ENCODE data around the gene ARGLU1. TPM values are rescaled to one million over a fixed set of nuclear protein-coding genes. Genes with fewer than 3 reads are reported as not detected.

ARGLU1 gene
- total RNA-seq, 2 experiments from 2014 or later: 89.2 to 91.8 TPM

DNA sequence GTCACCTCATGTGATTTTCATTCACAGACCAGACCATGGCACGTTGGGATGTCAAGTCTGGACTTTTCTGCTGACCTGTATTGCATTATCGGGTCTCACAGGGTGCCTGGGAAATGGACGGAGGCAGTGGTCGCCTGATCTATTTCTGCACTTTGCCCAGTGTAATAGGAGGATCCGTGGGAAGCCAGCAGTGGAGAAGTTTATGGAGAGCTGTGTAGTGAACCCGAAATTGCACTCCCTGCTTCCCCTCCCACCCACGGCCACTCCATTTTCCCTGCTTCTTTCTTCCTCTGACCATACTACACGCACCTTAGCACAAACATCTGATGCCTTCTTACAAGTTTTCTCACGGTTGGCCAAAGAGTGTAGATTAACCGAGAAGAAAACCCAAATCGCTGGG, 49.4 kb downstream of the ARGLU1 start:
- ATAC-seq (no peak), DNase-seq (no peak)
- TF ChIP-seq, protein P1, sequence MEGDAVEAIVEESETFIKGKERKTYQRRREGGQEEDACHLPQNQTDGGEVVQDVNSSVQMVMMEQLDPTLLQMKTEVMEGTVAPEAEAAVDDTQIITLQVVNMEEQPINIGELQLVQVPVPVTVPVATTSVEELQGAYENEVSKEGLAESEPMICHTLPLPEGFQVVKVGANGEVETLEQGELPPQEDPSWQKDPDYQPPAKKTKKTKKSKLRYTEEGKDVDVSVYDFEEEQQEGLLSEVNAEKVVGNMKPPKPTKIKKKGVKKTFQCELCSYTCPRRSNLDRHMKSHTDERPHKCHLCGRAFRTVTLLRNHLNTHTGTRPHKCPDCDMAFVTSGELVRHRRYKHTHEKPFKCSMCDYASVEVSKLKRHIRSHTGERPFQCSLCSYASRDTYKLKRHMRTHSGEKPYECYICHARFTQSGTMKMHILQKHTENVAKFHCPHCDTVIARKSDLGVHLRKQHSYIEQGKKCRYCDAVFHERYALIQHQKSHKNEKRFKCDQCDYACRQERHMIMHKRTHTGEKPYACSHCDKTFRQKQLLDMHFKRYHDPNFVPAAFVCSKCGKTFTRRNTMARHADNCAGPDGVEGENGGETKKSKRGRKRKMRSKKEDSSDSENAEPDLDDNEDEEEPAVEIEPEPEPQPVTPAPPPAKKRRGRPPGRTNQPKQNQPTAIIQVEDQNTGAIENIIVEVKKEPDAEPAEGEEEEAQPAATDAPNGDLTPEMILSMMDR (IDR thresholded peaks at IDR 0.05): no peak
- POLR2A ChIA-PET: no interaction called here
- Mint-ChIP-seq H3K4me1 (ENCODE audit: low read depth) (no peaks in the 10 kb centered on the region), H3K36me3 (ENCODE audit: low read depth) (no peaks in the 10 kb centered on the region), H3K27me3 (peaks cover 24% of the 10 kb centered on the region), H3K9me3 (no peaks in the 10 kb centered on the region), H3K27ac (no peak overlapping the region), H3K4me3 (no peak overlapping the region)
- intact Hi-C loops (cut with micrococcal nuclease): no loop called here
- CTCF ChIA-PET: no interaction called here

DNA sequence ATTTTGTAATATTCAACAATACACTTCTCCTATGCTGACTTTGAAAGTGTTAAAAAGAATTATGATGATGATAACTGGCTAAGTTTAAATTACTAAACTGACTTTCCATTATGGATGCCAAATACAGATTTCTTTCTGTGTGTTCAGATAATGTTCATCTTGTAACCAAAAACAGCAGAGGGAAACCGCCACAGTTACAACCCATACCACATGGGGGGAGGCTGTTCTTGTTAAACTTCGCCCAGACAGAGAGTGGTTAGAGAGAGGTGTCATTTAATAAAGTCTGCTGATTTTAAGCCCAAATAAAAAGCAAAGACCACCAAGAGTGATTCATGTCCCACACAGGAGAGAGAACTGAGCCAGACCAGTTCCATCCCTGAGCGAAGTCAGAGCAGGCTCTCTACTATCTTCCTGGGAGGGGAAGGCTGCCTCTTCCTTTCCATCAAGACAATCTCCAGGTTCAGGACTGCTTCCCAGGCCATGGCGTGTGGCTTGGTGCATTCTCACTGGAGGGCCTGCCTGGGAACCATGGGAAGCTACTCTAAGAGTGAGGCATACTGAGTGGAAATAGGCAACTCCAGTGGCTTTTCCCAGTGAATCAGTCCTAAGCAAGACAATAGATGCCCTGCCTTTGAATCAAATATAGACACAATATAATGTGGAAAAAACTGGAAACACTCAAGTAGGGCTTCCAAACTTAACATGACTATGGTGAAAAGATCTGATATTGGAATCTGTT, 50.7 kb downstream of the ARGLU1 start:
- intact Hi-C loops (cut with micrococcal nuclease): no loop called here
- Mint-ChIP-seq H3K27ac (no peak overlapping the region), H3K27me3 (peaks cover 18% of the 10 kb centered on the region), H3K4me3 (no peak overlapping the region), H3K4me1 (ENCODE audit: low read depth) (no peaks in the 10 kb centered on the region), H3K36me3 (ENCODE audit: low read depth) (no peaks in the 10 kb centered on the region), H3K9me3 (no peaks in the 10 kb centered on the region)
- ChIA-PET POLR2A (no interaction called here), CTCF (no interaction called here)
- ATAC-seq (no peak), DNase-seq (no peak)
- TF ChIP-seq, protein P1 (IDR thresholded peaks at IDR 0.05): no peak

DNA sequence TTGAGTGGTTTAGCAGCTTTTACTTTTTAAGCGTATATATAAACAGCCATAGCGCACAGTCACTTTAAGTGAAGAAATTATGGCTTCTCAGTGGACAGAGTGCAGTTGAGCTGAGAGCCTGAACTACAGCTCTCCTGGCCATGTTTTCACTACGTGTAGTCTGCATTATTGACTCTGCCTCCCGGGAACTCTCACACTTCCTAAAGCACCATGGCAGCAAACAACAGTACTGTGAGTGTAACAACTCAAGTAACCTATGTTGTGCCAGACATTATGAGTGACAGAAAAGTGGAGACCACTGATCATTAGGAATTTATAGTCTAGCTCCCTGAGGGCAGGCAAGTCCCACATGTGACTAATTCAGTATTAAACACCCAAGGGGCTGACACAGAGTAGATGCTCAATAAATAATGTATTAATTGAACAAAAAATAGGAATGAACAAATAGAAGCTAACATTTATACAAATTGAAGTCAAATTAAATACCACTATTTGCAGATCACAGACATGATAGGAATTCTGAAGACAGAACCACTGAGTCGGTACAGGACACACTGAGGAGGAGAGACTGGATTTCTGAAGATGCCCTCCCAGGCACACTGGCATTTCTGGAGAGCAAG, 52.2 kb downstream of the ARGLU1 start:
- Mint-ChIP-seq H3K27ac (no peak overlapping the region), H3K27me3 (peaks cover 16% of the 10 kb centered on the region), H3K9me3 (no peaks in the 10 kb centered on the region), H3K4me1 (ENCODE audit: low read depth) (no peaks in the 10 kb centered on the region), H3K4me3 (no peak overlapping the region), H3K36me3 (ENCODE audit: low read depth) (no peaks in the 10 kb centered on the region)
- ChIA-PET POLR2A (no interaction called here), CTCF (no interaction called here)
- intact Hi-C loops (cut with micrococcal nuclease): no loop called here
- TF ChIP-seq, protein P1 (IDR thresholded peaks at IDR 0.05): no peak
- ATAC-seq: no peak
- DNase-seq: no peak

DNA sequence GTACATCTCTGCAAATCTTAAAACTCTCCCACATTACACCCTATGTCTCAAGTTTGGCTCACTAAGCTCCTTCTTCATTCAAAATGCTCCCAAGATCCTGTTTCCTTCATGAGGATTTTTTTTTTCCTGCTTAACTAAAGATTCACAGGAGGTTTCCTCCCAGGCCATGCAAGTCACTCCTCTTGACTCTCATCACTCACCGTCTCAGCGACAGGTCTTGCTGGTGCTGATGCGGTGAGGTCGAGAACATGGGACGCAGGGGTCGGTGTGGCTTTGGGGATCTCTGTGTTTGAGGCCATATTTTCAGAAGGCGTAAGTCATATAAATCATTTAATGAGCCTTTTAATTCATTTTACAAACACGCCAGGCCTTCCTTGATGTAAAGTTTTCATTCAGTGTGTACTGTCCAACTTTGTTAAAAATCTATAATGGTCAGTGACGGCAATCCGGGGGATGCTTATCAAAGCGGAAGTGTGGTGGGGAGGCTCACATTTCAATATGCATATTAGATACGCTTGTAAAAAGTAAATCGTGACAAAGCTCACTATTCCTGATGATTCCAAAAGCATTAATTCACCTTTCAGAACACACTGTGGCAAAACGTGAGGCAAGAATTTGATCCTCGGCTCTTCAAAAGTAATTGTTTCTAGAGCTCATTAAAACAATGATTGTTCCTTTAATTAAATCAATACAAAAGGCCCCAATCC, 52.9 kb downstream of the ARGLU1 start:
- Mint-ChIP-seq H3K36me3 (ENCODE audit: low read depth) (no peaks in the 10 kb centered on the region), H3K27me3 (peaks cover 16% of the 10 kb centered on the region), H3K27ac (no peak overlapping the region), H3K4me1 (ENCODE audit: low read depth) (no peaks in the 10 kb centered on the region), H3K9me3 (no peaks in the 10 kb centered on the region), H3K4me3 (no peak overlapping the region)
- no peak for ATAC-seq
- ChIA-PET POLR2A (no interaction called here), CTCF (no interaction called here)
- no peak for DNase-seq
- intact Hi-C loops (cut with micrococcal nuclease): no loop called here
- TF ChIP-seq, protein P1 (IDR thresholded peaks at IDR 0.05): no peak
